Endodermal cell (in vitro differentiated cells): Measurements from ENCODE around the gene STX12. TPM values are rescaled to one million over a fixed set of nuclear protein-coding genes. Genes with fewer than 3 reads are reported as not detected.
"Not testable (repeated sequence)": the region's sequence is repeated elsewhere in the genome, so short reads cannot be mapped to it uniquely, and the experiment has no call there.

ENCODE experiments used
- DNase-seq: peaks from one replicate; pipeline ENCODE4 v3.0.0-alpha.2; 2017
- H3K27ac ChIP-seq: 2 replicates; pipeline ENCODE4 v1.5.1; 2013; ENCODE audit warnings: mild to moderate bottlenecking, low read depth, low read length, moderate library complexity
- H3K27me3 ChIP-seq: 2 replicates; pipeline ENCODE4 v1.6.1; 2013; ENCODE audit warnings: mild to moderate bottlenecking, low read length, moderate library complexity; ENCODE audit not compliant: insufficient read depth, control insufficient read depth, poor library complexity, severe bottlenecking
- H3K36me3 ChIP-seq: 2 replicates; pipeline ENCODE4 v1.7.0; 2013; ENCODE audit warnings: mild to moderate bottlenecking, low read length, moderate library complexity; ENCODE audit not compliant: control insufficient read depth, insufficient read depth
- H3K4me1 ChIP-seq: one replicate; pipeline ENCODE4 v1.7.0; 2013; ENCODE audit warnings: low read length; ENCODE audit not compliant: control insufficient read depth, insufficient read depth
- H3K4me3 ChIP-seq: 2 replicates; pipeline ENCODE4 v1.5.1; 2013; ENCODE audit warnings: mild to moderate bottlenecking, low read length, moderate library complexity
- H3K9ac ChIP-seq: 2 replicates; pipeline ENCODE4 v1.6.1; 2013; ENCODE audit warnings: mild to moderate bottlenecking, low read length, moderate library complexity; ENCODE audit not compliant: poor library complexity, severe bottlenecking; ENCODE audit errors: extremely low read depth
- H3K9me3 ChIP-seq: 2 replicates; pipeline ENCODE4 v1.6.1; 2013; ENCODE audit warnings: mild to moderate bottlenecking, low read length, moderate library complexity; ENCODE audit not compliant: control insufficient read depth
- H3K27ac Mint-ChIP-seq: 2 replicates; pipeline ENCODE4 v1.8.0; 2020; ENCODE audit warnings: mixed read lengths
- H3K27me3 Mint-ChIP-seq: 2 replicates; pipeline ENCODE4 v1.8.0; 2021; ENCODE audit warnings: mild to moderate bottlenecking, mixed read lengths; ENCODE audit not compliant: insufficient read depth
- H3K36me3 Mint-ChIP-seq: 2 replicates; pipeline ENCODE4 v1.8.0; 2020; ENCODE audit warnings: low read depth, mixed read lengths
- H3K4me1 Mint-ChIP-seq: 2 replicates; pipeline ENCODE4 v1.8.0; 2020; ENCODE audit warnings: mixed read lengths
- H3K4me3 Mint-ChIP-seq: 2 replicates; pipeline ENCODE4 v1.8.0; 2020; ENCODE audit warnings: mild to moderate bottlenecking, moderate library complexity, mixed read lengths
- H3K9me3 Mint-ChIP-seq: 2 replicates; pipeline ENCODE4 v1.8.0; 2020; ENCODE audit warnings: mild to moderate bottlenecking, mixed read lengths
- WGBS, 2 experiments: methylation state at CpG; one replicate each; pipeline versions ENCODE4 v1.1.5 to v1.1.7; 2013; ENCODE audit warnings: missing lambda C conversion rate in 2 of 2, mixed read lengths in 1 of 2; ENCODE audit not compliant: insufficient coverage in 1 of 2, insufficient read length in 1 of 2; 5-methylcytosine and 5-hydroxymethylcytosine counted together
- total RNA-seq, 2 donors: library from RNA; stranded (reverse); fragmentation: NEBNext Ultra II Directional in 1 of 2; extraction: Animal tissue kit (Norgen Biotek cat#: 25700) in 1 of 2; gene quantifications; 2 replicates in 1 of 2; 3 replicates in 1 of 2; pipeline ENCODE4 v1.2.1, GENCODE V29; 2021
- TF ChIP-seq, protein P1 (sequence below): fragments of 200-600 bp; sonication (generic); conservative IDR thresholded peaks from 2 replicates; pipeline ENCODE4 v1.5.0; 2021; ENCODE audit warnings: antibody characterized with exemption, mild to moderate bottlenecking

Gene STX12
- total RNA-seq, 2 donors from 2014 or later = 19.5 to 23.3 TPM

DNA sequence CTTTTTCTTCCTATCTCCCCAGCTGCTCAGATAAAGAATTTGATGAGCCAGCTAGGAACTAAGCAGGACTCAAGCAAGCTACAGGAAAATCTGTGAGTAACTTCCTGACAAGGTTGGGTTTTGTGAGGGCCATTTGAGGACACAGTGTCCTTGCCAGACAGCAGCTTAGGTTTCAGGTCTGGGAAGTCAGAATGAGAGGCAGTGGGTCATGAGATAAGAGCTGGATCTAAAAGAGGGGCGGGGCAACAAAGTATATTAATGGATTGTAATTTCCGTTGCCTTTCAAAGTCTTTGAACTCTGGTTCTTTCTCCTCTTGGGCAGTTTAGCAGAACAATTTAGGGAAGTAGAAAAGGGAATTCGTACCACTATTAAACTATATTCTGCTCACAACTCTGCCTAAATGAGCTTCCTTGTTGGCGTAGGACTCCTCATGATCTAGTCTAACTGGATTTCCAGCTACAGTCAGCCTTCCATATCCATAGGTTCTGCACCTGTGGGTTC lies 16.6 kb downstream of the STX12 start:
- Mint-ChIP-seq H3K4me3 (no peak overlapping the region), H3K27ac (peak overlapping the region; percentile 32), H3K36me3 (peaks cover 24% of the 10 kb centered on the region), H3K9me3 (peaks cover 6% of the 10 kb centered on the region), H3K27me3 (no peaks in the 10 kb centered on the region), H3K4me1 (peaks cover 13% of the 10 kb centered on the region)
- 90 to 97% methylated on average over 3 to 4 of the region's 4 CpGs for WGBS, 2 experiments
- DNase-seq = no peak
- Histone ChIP-seq H3K27me3 (no peaks in the 10 kb centered on the region), H3K36me3 (peaks cover 39% of the 10 kb centered on the region), H3K9me3 (peaks cover 9% of the 10 kb centered on the region), H3K4me1 (no peaks in the 10 kb centered on the region), H3K27ac (no peak overlapping the region), H3K9ac (no peak overlapping the region), H3K4me3 (no peak overlapping the region)
- TF ChIP-seq, protein P1, sequence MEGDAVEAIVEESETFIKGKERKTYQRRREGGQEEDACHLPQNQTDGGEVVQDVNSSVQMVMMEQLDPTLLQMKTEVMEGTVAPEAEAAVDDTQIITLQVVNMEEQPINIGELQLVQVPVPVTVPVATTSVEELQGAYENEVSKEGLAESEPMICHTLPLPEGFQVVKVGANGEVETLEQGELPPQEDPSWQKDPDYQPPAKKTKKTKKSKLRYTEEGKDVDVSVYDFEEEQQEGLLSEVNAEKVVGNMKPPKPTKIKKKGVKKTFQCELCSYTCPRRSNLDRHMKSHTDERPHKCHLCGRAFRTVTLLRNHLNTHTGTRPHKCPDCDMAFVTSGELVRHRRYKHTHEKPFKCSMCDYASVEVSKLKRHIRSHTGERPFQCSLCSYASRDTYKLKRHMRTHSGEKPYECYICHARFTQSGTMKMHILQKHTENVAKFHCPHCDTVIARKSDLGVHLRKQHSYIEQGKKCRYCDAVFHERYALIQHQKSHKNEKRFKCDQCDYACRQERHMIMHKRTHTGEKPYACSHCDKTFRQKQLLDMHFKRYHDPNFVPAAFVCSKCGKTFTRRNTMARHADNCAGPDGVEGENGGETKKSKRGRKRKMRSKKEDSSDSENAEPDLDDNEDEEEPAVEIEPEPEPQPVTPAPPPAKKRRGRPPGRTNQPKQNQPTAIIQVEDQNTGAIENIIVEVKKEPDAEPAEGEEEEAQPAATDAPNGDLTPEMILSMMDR = no peak

DNA sequence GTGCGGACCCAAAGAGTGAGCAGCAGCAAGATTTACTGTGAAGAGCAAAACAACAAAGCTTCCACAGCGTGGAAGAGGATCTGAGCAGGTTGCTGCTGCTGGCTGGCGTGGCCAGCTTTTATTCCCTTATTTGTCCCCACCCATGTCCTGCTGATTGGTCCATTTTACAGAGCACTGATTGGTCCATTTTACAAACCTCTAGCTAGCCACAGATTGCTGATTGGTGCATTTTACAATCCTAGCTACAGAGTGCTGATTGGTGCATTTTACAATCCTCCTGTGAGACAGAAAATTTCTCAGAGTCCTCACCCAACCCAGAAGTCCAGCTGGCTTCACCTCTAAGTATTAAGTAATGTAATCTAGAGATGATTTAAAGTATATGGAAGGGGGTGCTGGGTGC lies 17.3 kb downstream of the STX12 start:
- H3K4me3 ChIP-seq, H3K4me1 ChIP-seq, H3K4me3 Mint-ChIP-seq, H3K9me3 Mint-ChIP-seq, H3K9me3 ChIP-seq, H3K27ac ChIP-seq, H3K27me3 ChIP-seq, DNase-seq, H3K27ac Mint-ChIP-seq, H3K27me3 Mint-ChIP-seq, H3K9ac ChIP-seq: not testable (repeated sequence)
- H3K36me3 ChIP-seq = peaks cover 46% of the 10 kb centered on the region
- Mint-ChIP-seq H3K36me3 (peaks cover 29% of the 10 kb centered on the region), H3K4me1 (peaks cover 10% of the 10 kb centered on the region)
- WGBS, 2 experiments = 96 to 100% methylated on average over 3 of the region's 3 CpGs

DNA sequence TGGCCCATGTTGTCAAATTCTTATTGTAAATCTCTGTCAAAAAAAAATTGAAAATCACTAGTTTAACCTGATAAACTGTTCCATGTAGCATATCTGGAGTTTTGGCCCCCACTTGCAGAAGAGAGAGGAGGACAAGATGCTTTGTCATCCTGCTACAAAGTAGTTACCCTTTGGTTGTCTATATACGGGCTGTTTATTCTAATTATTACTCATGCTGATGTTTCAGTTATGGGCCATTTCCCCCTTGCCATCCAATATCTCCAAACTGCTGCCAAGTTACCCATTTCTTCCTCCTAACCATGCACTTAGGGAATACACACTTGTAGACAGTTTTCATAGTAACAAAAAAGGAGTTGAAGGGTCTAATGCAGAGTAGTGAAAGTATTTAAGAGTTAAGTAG lies 22.6 kb downstream of the STX12 start:
- H3K27ac ChIP-seq = no peak overlapping the region
- WGBS, 2 experiments = 80 to 90% methylated on average over 1 of the region's 1 CpG

More for the DNA sequence above, 22.6 kb downstream of the STX12 start:
- no peak for DNase-seq
- TF ChIP-seq, protein P1 = no peak
- H3K9me3 ChIP-seq = no peaks in the 10 kb centered on the region
- no peak overlapping the region for H3K4me3 ChIP-seq
- Mint-ChIP-seq H3K27ac (no peak overlapping the region), H3K4me1 (no peaks in the 10 kb centered on the region), H3K4me3 (no peak overlapping the region), H3K36me3 (peaks cover 41% of the 10 kb centered on the region), H3K27me3 (no peaks in the 10 kb centered on the region), H3K9me3 (no peaks in the 10 kb centered on the region)
- no peaks in the 10 kb centered on the region for H3K4me1 ChIP-seq
- peaks cover 71% of the 10 kb centered on the region for H3K36me3 ChIP-seq
- H3K27me3 ChIP-seq = no peaks in the 10 kb centered on the region
- no peak overlapping the region for H3K9ac ChIP-seq
